HEK293 (cell line): ENCODE measurements around the gene TMEM203.
A peak's percentile ranks its signal among the peaks of the same experiment; 100 is the strongest.

Experiments
- CTCF ChIA-PET: fragments of 350-600 bp; formaldehyde crosslinking; extraction: SDS; loops from one replicate; lab custom pipeline; 2021; ENCODE audit warnings: antibody characterized with exemption; lab: Yijun Ruan, JAX
- POLR2A ChIA-PET: fragments of 300-600 bp; formaldehyde crosslinking; extraction: SDS; loops from one replicate; lab custom pipeline; 2020; ENCODE audit warnings: antibody characterized with exemption, inconsistent platforms; lab: Yijun Ruan, JAX
- H3K27ac ChIP-seq: fragments of 200-500 bp; sonication (Bioruptor generic); 2 replicates; pipeline ENCODE4 v1.5.1; 2014; ENCODE audit warnings: low read depth, low read length, control low read depth, inconsistent platforms; ENCODE audit errors: extremely low read depth
- H3K36me3 ChIP-seq, 2 experiments: fragments of 200-500 bp in 1 of 2; sonication (Bioruptor generic) in 1 of 2; 1 replicate in 1 of 2; 2 replicates in 1 of 2; pipeline ENCODE4 v1.5.1; 2014 to 2017; ENCODE audit warnings: inconsistent platforms in 2 of 2, low read length in 2 of 2; ENCODE audit not compliant: control insufficient read depth in 2 of 2, insufficient read depth in 1 of 2
- H3K4me1 ChIP-seq: fragments of 200-500 bp; sonication (Bioruptor generic); 2 replicates; pipeline ENCODE4 v1.5.1; 2014; ENCODE audit warnings: mild to moderate bottlenecking, low read length, inconsistent platforms; ENCODE audit not compliant: control insufficient read depth, insufficient read depth
- H3K4me3 ChIP-seq: 2 replicates; pipeline ENCODE4 v1.5.1; 2011; ENCODE audit warnings: low read depth, mild to moderate bottlenecking, control low read depth, low read length, moderate library complexity
- H3K9me3 ChIP-seq: fragments of 200-500 bp; sonication (Bioruptor generic); 2 replicates; pipeline ENCODE4 v1.5.1; 2014; ENCODE audit warnings: low read depth, low read length, inconsistent platforms; ENCODE audit not compliant: control insufficient read depth, insufficient read depth
- ELK4 ChIP-seq: IDR thresholded peaks from 2 replicates; pipeline ENCODE4 v1.6.1; 2011; ENCODE audit warnings: mild to moderate bottlenecking, low read depth, low read length, borderline replicate concordance
- HOXD13 ChIP-seq: sonication (generic); formaldehyde crosslinking; IDR thresholded peaks from 2 replicates; pipeline ENCODE4 v1.8.0; 2022; ENCODE audit warnings: missing genetic modification reagents, borderline replicate concordance
- PRDM4 ChIP-seq: fragments of 450-650 bp; formaldehyde crosslinking; IDR thresholded peaks from 2 replicates; pipeline ENCODE4 v1.5.1; 2017; ENCODE audit warnings: missing biosample characterization, missing genetic modification characterization
- SCRT2 ChIP-seq: fragments of 450-650 bp; formaldehyde crosslinking; IDR thresholded peaks from 2 replicates; pipeline ENCODE4 v1.5.1; 2016; ENCODE audit warnings: missing biosample characterization, missing genetic modification characterization
- ZBTB17 ChIP-seq: fragments of 450-650 bp; formaldehyde crosslinking; IDR thresholded peaks from 2 replicates; pipeline ENCODE4 v1.5.1; 2016; ENCODE audit warnings: missing biosample characterization, missing genetic modification characterization
- ZBTB20 ChIP-seq: fragments of 450-650 bp; formaldehyde crosslinking; IDR thresholded peaks from 2 replicates; pipeline ENCODE4 v1.5.1; 2016; ENCODE audit warnings: missing biosample characterization, missing genetic modification characterization
- ZNF138 ChIP-seq: fragments of 450-650 bp; formaldehyde crosslinking; IDR thresholded peaks from 2 replicates; pipeline ENCODE4 v1.5.1; 2016; ENCODE audit warnings: missing biosample characterization, missing genetic modification characterization, borderline replicate concordance
- ZNF18 ChIP-seq: fragments of 450-650 bp; formaldehyde crosslinking; IDR thresholded peaks from 2 replicates; pipeline ENCODE4 v1.5.1; 2016; ENCODE audit warnings: missing biosample characterization, missing genetic modification characterization
- ZNF302 ChIP-seq: fragments of 450-650 bp; formaldehyde crosslinking; IDR thresholded peaks from 2 replicates; pipeline ENCODE4 v1.5.1; 2016; ENCODE audit warnings: missing biosample characterization, missing genetic modification characterization, low read depth
- ZNF600 ChIP-seq: fragments of 450-650 bp; formaldehyde crosslinking; IDR thresholded peaks from 2 replicates; pipeline ENCODE4 v1.5.1; 2016; ENCODE audit warnings: missing biosample characterization, missing genetic modification characterization
- ZNF76 ChIP-seq: fragments of 450-650 bp; formaldehyde crosslinking; IDR thresholded peaks from 2 replicates; pipeline ENCODE4; 2016; ENCODE audit warnings: low read depth, missing biosample characterization, missing genetic modification characterization, borderline replicate concordance
- ZNF776 ChIP-seq: fragments of 450-650 bp; formaldehyde crosslinking; IDR thresholded peaks from 2 replicates; pipeline ENCODE4 v1.5.0; 2017; ENCODE audit warnings: missing biosample characterization, missing genetic modification characterization, borderline replicate concordance
- ZNF777 ChIP-seq: fragments of 450-650 bp; formaldehyde crosslinking; IDR thresholded peaks from 2 replicates; pipeline ENCODE4 v1.5.1; 2017; ENCODE audit warnings: missing biosample characterization, missing genetic modification characterization, borderline replicate concordance
- ZNF792 ChIP-seq: fragments of 450-650 bp; formaldehyde crosslinking; IDR thresholded peaks from 2 replicates; pipeline ENCODE4 v1.5.1; 2016; ENCODE audit warnings: missing biosample characterization, missing genetic modification characterization
- TF ChIP-seq, protein P1 (sequence below): fragments of 450-650 bp; formaldehyde crosslinking; IDR thresholded peaks from 2 replicates; pipeline ENCODE4 v1.5.1; 2016; ENCODE audit warnings: missing biosample characterization, missing genetic modification characterization
- TF ChIP-seq, protein P2 (sequence below): fragments of 450-650 bp; formaldehyde crosslinking; IDR thresholded peaks from 2 replicates; pipeline ENCODE4 v1.5.1; 2016; ENCODE audit warnings: missing biosample characterization, missing genetic modification characterization
- TF ChIP-seq, protein P3 (sequence below): fragments of 450-650 bp; formaldehyde crosslinking; IDR thresholded peaks from 2 replicates; pipeline ENCODE4 v1.5.1; 2017; ENCODE audit warnings: missing biosample characterization, missing genetic modification characterization

The TMEM203 gene

GRCh38 chr9:137235424-137236237, 30.2 kb upstream of the TMEM203 start (continued):
- TF ChIP-seq PRDM4 (tag by site-specific recombination), result no peak
- no peak for TF ChIP-seq ZNF138 (tag by site-specific recombination)
- TF ChIP-seq, protein P1, sequence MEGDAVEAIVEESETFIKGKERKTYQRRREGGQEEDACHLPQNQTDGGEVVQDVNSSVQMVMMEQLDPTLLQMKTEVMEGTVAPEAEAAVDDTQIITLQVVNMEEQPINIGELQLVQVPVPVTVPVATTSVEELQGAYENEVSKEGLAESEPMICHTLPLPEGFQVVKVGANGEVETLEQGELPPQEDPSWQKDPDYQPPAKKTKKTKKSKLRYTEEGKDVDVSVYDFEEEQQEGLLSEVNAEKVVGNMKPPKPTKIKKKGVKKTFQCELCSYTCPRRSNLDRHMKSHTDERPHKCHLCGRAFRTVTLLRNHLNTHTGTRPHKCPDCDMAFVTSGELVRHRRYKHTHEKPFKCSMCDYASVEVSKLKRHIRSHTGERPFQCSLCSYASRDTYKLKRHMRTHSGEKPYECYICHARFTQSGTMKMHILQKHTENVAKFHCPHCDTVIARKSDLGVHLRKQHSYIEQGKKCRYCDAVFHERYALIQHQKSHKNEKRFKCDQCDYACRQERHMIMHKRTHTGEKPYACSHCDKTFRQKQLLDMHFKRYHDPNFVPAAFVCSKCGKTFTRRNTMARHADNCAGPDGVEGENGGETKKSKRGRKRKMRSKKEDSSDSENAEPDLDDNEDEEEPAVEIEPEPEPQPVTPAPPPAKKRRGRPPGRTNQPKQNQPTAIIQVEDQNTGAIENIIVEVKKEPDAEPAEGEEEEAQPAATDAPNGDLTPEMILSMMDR (tag by site-specific recombination), result peak; percentile 60
- TF ChIP-seq ZNF600 (tag by site-specific recombination), result peak; percentile 80
- no peak for TF ChIP-seq ZNF76 (tag by site-specific recombination)
- no peak for TF ChIP-seq ZNF776
- no peak for TF ChIP-seq ZNF302 (tag by site-specific recombination)
- TF ChIP-seq ZBTB17, result no peak
- no peak for TF ChIP-seq ZBTB20 (tag by site-specific recombination)

GRCh38 chr9:137234758-137235423, 29.4 kb upstream of the TMEM203 start:
- peaks cover 3% of the 10 kb centered on the region; the same call in 1 of the 2 replicates for H3K4me1 ChIP-seq
- no peak overlapping the region for H3K27ac ChIP-seq
- ChIA-PET CTCF (interaction anchor here (0.5 to 3.4 kb wide), 14 partner anchors 10 to 446 kb away, joined by 3 to 16 read pairs (median 4); partner anchors contain the start of genes ANAPC2, CYSRT1 and SSNA1), POLR2A (interaction anchor here (0.6 to 1.0 kb wide), 2 partner anchors 27 to 58 kb away, joined by 3 to 5 read pairs; no protein-coding TSS in a partner anchor)
- no peak overlapping the region for H3K4me3 ChIP-seq
- H3K36me3 ChIP-seq, result peaks cover 0 to 7% of the 10 kb centered on the region in 2 experiments; a peak in 1 of 3 replicates
- no peaks in the 10 kb centered on the region for H3K9me3 ChIP-seq
- peak; percentile 23; the same call in 1 of the 2 replicates for TF ChIP-seq SCRT2
- TF ChIP-seq, protein P1 (tag by site-specific recombination), result no peak
- TF ChIP-seq ZNF792 (tag by site-specific recombination), result no peak
- TF ChIP-seq ELK4, result no peak
- no peak for TF ChIP-seq ZNF76 (tag by site-specific recombination)
- TF ChIP-seq ZNF18 (tag by site-specific recombination), result no peak
- no peak for TF ChIP-seq HOXD13 (CRISPR knock-in tag)
- no peak for TF ChIP-seq PRDM4 (tag by site-specific recombination)
- TF ChIP-seq, protein P2, sequence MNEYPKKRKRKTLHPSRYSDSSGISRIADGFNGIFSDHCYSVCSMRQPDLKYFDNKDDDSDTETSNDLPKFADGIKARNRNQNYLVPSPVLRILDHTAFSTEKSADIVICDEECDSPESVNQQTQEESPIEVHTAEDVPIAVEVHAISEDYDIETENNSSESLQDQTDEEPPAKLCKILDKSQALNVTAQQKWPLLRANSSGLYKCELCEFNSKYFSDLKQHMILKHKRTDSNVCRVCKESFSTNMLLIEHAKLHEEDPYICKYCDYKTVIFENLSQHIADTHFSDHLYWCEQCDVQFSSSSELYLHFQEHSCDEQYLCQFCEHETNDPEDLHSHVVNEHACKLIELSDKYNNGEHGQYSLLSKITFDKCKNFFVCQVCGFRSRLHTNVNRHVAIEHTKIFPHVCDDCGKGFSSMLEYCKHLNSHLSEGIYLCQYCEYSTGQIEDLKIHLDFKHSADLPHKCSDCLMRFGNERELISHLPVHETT, result no peak
- no peak for TF ChIP-seq ZNF777 (tag by site-specific recombination)
- TF ChIP-seq, protein P3, sequence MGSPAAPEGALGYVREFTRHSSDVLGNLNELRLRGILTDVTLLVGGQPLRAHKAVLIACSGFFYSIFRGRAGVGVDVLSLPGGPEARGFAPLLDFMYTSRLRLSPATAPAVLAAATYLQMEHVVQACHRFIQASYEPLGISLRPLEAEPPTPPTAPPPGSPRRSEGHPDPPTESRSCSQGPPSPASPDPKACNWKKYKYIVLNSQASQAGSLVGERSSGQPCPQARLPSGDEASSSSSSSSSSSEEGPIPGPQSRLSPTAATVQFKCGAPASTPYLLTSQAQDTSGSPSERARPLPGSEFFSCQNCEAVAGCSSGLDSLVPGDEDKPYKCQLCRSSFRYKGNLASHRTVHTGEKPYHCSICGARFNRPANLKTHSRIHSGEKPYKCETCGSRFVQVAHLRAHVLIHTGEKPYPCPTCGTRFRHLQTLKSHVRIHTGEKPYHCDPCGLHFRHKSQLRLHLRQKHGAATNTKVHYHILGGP (tag by site-specific recombination), result no peak
